Activated T-cell treated with anti-CD3 and anti-CD28 coated beads, Interleukin-2, amount 50 U/mL, for 24 hours (primary cell): ENCODE results near the gene DOP1A.
A peak's percentile ranks its signal among the peaks of the same experiment; 100 is the strongest.

Experiments
- DNase-seq: peaks from one replicate; pipeline ENCODE4 v3.0.0-alpha.2; 2020
- H3K27ac Mint-ChIP-seq: 2 replicates; pipeline ENCODE4 v1.8.0; 2020; ENCODE audit warnings: mild to moderate bottlenecking, mixed read lengths
- H3K27me3 Mint-ChIP-seq: 2 replicates; pipeline ENCODE4 v1.8.0; 2020; ENCODE audit warnings: mixed read lengths
- H3K36me3 Mint-ChIP-seq: 2 replicates; pipeline ENCODE4 v1.8.0; 2020; ENCODE audit warnings: low read depth, mixed read lengths
- H3K4me1 Mint-ChIP-seq: 2 replicates; pipeline ENCODE4 v1.8.0; 2020; ENCODE audit warnings: low read depth, mixed read lengths
- H3K4me3 Mint-ChIP-seq: 2 replicates; pipeline ENCODE4 v1.8.0; 2020; ENCODE audit warnings: mild to moderate bottlenecking, moderate library complexity, mixed read lengths
- H3K9me3 Mint-ChIP-seq: 2 replicates; pipeline ENCODE4 v1.8.0; 2020; ENCODE audit warnings: mixed read lengths

Gene DOP1A, protein sequence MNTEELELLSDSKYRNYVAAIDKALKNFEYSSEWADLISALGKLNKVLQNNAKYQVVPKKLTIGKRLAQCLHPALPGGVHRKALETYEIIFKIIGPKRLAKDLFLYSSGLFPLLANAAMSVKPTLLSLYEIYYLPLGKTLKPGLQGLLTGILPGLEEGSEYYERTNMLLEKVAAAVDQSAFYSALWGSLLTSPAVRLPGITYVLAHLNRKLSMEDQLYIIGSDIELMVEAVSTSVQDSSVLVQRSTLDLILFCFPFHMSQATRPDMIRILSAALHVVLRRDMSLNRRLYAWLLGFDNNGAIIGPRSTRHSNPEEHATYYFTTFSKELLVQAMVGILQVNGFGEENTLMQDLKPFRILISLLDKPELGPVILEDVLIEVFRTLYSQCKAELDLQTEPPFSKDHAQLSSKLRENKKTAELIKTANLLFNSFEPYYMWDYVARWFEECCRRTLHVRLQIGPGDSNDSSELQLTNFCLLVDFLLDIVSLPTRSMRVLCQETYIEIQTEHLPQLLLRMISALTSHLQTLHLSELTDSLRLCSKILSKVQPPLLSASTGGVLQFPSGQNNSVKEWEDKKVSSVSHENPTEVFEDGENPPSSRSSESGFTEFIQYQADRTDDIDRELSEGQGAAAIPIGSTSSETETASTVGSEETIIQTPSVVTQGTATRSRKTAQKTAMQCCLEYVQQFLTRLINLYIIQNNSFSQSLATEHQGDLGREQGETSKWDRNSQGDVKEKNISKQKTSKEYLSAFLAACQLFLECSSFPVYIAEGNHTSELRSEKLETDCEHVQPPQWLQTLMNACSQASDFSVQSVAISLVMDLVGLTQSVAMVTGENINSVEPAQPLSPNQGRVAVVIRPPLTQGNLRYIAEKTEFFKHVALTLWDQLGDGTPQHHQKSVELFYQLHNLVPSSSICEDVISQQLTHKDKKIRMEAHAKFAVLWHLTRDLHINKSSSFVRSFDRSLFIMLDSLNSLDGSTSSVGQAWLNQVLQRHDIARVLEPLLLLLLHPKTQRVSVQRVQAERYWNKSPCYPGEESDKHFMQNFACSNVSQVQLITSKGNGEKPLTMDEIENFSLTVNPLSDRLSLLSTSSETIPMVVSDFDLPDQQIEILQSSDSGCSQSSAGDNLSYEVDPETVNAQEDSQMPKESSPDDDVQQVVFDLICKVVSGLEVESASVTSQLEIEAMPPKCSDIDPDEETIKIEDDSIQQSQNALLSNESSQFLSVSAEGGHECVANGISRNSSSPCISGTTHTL (N-terminal part only)

DNA sequence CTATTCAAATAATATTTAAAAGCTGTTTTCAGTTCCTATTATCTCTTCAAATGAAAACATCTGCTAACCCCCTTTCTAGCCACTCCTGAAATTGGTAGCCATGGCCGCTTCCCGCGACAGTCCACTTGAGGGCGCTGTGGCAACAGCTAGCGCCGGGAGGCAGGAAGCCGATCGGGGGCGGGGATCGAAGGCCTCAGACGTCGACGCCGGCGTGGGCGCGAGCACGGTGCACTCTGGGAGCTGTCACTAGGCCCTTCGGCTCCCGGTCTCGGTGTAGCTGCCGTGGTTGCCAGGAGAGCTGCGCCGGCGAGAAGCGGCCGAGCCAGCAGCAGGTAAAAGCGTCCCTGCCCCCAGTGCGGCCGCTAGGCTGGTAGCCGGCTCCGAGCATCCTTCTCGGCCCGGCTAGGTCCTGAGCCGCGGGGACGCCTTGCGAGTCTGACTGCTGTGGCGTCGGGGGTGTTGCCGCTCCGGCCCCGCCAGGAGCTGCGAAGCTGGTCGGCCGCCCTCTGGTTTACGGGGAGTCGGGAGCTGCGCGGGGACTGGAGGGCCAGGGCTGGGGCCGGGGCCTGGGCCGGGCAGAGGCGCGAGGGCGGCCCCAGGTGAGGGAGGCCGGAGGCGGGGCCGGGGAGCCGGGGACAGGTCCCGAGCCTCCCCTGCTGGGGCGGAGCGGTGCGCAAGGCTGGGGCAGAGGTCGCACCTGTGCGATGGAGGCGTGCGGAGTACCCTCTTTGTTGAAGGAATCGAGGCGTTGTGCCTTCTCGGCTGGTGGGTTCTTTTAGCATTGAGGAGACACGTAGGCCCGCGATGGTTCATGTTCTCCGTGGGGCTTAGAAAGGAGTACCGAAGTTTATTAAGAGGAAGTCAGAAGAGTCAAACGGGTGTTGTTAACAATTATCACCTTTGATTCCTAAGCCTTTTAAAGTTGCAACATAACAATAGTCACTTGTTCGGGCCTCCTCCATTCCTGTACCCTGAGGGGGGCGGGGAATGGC is at the start of gene DOP1A:
Gene DOP1A (plus strand): TSS at position 224 of the 992 bp plus-strand sequence. CDS start 29,307 bp downstream, outside the sequence.
- DNase-seq = peak; percentile 98
- H3K27ac Mint-ChIP-seq = peak within 1 kb of the TSS; percentile 93
- no peaks in the 10 kb centered on the region for H3K9me3 Mint-ChIP-seq
- H3K4me1 Mint-ChIP-seq = peaks cover 49% of the 10 kb centered on the region
- peak within 1 kb of the TSS; percentile 87 for H3K4me3 Mint-ChIP-seq
- no peaks in the 10 kb centered on the region for H3K27me3 Mint-ChIP-seq
- peaks cover 19% of the 10 kb centered on the region for H3K36me3 Mint-ChIP-seq

DNA sequence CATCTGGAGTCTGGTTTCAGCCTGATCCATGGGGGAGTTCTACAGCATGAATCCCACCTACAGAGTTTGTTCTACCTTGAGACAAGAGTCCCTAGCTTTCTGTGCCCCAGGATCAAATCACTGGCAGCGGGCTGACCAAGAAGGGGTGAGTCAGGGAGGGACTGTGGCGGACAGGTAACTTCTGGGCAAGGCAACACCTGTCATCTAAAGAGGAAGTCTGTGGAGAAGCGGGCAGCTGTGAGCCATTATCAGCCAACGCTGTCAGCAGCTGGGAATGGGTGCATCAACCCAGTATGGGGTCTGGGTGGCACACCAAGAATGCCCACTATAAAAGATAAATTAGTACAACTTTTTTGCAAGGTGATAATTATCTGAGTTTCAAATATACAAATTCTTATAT is 47.7 kb upstream of the DOP1A start:
- no peak for DNase-seq
- Mint-ChIP-seq H3K27ac (no peak overlapping the region), H3K4me3 (no peak overlapping the region), H3K36me3 (peaks cover 87% of the 10 kb centered on the region), H3K9me3 (peaks cover 4% of the 10 kb centered on the region), H3K27me3 (no peaks in the 10 kb centered on the region), H3K4me1 (no peaks in the 10 kb centered on the region)

DNA sequence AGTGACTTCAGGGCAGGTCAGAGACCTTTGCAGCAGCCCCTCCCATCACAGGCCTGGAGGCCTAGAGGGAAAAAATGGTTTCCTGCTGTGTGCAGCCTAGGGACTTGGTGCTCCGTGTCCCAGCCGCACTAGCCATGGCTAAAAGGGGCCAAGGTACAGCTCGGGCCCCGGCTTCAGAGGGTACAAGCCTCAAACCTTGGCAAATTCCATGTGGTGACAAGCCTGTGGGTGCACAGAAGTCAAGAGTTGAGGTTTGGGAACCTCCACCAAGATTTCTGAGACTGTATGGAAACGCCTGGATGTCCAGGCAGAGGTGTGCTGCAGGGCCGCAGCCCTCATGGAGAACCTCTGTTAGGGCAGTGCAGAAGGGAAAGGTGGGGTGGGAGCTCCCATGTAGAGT is 35.8 kb upstream of the DOP1A start:
- peaks cover 9% of the 10 kb centered on the region for H3K9me3 Mint-ChIP-seq

DNA sequence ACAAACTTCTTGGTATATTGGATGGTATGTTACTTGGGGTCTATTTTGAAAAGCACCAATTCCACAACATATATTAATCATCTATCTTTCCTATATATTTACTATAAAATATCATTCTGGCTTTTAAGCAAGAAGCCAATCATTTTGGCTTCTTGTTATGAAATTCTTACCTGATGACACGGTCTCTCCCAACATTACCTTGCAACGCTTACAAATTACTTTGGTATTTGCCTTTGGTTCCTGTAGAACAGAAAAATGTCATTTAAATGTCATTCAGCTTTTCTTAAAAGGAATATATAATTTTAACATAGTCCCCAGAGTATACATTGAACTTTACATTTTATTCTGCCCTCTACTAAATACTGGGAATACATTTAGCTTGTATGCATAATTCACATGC is 29.2 kb upstream of the DOP1A start:
- Mint-ChIP-seq H3K4me3 (no peak overlapping the region), H3K36me3 (peaks cover 63% of the 10 kb centered on the region), H3K27me3 (no peaks in the 10 kb centered on the region), H3K27ac (no peak overlapping the region), H3K9me3 (peaks cover 2% of the 10 kb centered on the region), H3K4me1 (no peaks in the 10 kb centered on the region)
- no peak for DNase-seq

More for the DNA sequence above, 35.8 kb upstream of the DOP1A start:
- Mint-ChIP-seq H3K27ac (no peak overlapping the region), H3K4me3 (no peak overlapping the region), H3K36me3 (peaks cover 81% of the 10 kb centered on the region), H3K27me3 (no peaks in the 10 kb centered on the region), H3K4me1 (no peaks in the 10 kb centered on the region)
- DNase-seq = no peak

DNA sequence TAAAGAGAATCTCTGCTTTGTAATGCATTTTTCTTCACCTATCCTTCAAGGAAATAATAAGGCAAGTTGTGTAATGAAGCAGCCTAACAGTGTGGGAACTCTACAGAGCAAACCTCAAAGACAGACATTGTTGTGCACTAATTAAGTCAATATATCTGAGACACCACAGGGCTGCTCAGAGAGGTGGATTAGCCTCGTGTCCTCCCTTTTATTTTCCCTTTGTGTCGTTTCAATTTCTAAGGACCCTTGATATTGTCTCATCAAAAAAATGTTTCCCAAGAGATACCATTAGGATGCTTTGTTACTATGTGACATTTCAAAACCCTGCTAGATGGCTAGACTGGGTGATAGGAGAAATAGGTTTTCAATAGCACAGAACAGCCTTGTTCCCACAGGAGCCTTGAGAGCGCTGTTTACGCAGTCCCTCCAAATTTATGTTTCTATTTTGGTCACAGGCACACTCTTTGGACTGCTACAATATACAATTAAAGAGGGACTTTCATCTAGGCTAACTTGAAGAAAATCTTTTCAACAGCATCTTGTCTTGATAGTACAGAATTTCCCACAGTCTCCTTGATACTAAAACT is 24.9 kb upstream of the DOP1A start:
- Mint-ChIP-seq H3K27ac (no peak overlapping the region), H3K9me3 (no peaks in the 10 kb centered on the region), H3K4me3 (no peak overlapping the region), H3K4me1 (no peaks in the 10 kb centered on the region), H3K27me3 (no peaks in the 10 kb centered on the region), H3K36me3 (peaks cover 45% of the 10 kb centered on the region)
- DNase-seq = no peak

DNA sequence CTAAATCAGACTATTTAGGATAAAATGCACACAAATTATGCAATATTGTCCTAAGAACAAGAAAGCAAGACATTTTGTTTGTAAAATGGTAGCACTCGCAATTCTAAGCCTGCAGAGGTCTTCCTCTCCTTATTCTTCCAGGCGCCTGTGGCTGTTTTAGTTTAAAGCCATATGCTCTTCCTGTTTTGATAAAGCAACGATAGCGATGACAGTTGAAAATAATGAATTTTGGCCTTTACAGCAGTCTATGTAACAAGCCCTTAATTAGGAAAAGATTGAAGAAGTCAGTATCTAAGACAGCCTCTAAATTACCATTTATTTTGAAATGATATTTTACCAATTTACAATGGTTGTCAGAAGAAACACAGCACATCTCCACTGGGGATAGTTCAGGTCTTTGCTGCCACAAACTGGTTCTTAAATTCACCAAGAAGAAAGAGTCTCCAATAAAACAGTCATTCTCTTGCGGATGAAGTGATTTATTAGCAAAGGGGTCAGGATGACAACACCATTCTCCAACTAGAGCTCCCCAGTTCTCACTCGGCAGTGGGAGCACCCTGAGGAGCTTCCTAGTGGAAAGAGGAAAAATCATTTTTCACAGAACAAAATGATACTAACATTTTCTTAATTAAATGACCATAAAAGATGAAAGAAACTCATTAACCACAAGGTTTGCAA is 23.2 kb upstream of the DOP1A start:
- Mint-ChIP-seq H3K9me3 (no peaks in the 10 kb centered on the region), H3K27ac (no peak overlapping the region), H3K4me3 (no peak overlapping the region), H3K4me1 (no peaks in the 10 kb centered on the region), H3K36me3 (peaks cover 47% of the 10 kb centered on the region), H3K27me3 (no peaks in the 10 kb centered on the region)
- no peak for DNase-seq

DNA sequence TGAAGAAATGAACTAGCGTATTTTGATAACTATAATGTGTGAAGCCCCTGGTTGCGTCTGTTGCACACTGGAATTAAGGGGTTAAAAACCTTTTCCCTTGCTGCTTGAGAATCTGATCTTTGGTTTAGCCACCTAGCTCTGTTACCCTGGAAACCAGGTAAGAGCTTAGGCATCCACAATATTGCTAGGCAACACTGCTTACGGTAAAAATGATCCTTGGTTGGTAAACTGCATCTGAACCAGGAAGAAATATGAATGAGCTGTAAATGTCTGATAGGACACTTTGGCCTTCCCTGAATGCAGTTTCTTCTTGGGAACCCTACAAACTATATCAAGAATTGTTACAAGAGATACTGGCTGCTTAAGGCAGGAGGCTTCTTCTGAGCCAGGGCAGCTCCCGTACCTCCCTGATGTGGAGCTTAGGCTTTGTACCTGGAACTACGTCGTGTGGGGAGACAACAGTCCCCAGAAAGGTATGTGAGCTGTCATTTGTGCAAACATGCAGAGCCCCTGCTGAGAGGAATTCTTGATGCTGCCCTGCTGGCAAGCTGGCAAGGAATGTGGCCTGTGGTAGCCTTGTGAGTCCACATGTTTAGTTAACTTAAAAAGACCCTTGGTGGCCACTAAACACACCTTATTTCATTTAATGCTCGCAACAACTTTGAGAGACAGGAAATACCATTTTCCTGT is 20.3 kb upstream of the DOP1A start:
- no peak overlapping the region for H3K4me3 Mint-ChIP-seq
- peaks cover 60% of the 10 kb centered on the region for H3K36me3 Mint-ChIP-seq
- DNase-seq = no peak

DNA sequence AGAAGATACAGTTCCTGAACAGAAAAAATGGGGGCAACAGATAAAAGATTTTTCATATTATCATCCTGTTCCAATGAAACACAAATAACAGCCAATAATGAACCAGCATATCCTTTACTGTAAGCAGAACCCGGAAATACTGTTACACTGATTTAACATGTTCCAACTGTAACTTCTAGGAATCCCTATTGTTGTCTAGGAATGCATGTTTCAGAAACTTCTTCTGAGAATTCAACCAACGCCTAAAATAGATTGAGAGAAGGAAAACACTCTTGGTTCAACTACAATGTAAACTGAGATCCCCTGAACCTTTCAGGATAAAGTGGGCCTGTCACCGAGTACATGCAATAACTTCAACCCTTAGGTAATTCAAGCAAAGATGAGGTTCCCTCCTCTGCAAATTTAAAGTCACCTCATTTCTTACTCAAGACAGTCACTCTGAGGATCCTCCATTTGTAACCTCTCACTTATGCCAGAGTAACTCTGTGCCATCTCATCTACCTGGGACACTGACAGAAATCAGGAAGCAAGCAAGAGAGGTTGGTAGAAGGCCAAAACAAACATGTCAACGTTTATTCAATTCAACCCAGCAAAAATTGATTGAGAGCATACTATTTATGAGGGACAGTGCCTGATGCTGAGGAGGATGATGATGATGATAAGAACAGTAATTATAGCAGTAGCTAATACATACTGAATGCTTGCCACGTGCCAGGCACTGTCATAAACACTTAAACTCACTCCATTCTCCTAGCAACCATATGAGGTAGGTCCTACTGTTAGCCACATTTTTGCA is 15.9 kb upstream of the DOP1A start:
- Mint-ChIP-seq H3K36me3 (peaks cover 72% of the 10 kb centered on the region), H3K27ac (no peak overlapping the region), H3K4me1 (no peaks in the 10 kb centered on the region), H3K27me3 (no peaks in the 10 kb centered on the region), H3K4me3 (no peak overlapping the region), H3K9me3 (no peaks in the 10 kb centered on the region)
- DNase-seq = no peak

More for the DNA sequence above, 20.3 kb upstream of the DOP1A start:
- no peaks in the 10 kb centered on the region for H3K9me3 Mint-ChIP-seq
- H3K27ac Mint-ChIP-seq = no peak overlapping the region
- no peaks in the 10 kb centered on the region for H3K4me1 Mint-ChIP-seq
- H3K27me3 Mint-ChIP-seq = no peaks in the 10 kb centered on the region

DNA sequence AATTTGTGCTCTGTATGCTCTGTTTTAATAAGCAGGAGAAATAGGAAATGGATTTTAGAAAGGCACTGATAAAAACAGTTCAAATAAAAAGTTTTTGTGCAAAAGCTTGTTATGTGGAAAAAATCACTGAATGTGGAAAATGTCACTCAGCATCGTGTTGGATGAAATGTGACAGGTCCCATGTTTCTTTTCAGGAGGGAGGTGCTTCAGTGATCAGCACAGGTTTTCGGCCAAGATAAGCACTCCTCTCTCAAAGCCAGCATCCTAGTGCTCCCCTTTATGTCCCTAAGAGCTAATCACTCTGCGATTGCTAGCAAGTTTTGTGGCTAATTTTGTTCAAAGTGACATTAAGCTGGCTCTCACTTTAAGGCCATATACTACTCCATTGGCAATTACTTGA is 13.8 kb upstream of the DOP1A start:
- Mint-ChIP-seq H3K4me1 (peaks cover 3% of the 10 kb centered on the region), H3K4me3 (no peak overlapping the region), H3K9me3 (no peaks in the 10 kb centered on the region), H3K27me3 (no peaks in the 10 kb centered on the region), H3K27ac (no peak overlapping the region), H3K36me3 (peaks cover 83% of the 10 kb centered on the region)
- DNase-seq = no peak

DNA sequence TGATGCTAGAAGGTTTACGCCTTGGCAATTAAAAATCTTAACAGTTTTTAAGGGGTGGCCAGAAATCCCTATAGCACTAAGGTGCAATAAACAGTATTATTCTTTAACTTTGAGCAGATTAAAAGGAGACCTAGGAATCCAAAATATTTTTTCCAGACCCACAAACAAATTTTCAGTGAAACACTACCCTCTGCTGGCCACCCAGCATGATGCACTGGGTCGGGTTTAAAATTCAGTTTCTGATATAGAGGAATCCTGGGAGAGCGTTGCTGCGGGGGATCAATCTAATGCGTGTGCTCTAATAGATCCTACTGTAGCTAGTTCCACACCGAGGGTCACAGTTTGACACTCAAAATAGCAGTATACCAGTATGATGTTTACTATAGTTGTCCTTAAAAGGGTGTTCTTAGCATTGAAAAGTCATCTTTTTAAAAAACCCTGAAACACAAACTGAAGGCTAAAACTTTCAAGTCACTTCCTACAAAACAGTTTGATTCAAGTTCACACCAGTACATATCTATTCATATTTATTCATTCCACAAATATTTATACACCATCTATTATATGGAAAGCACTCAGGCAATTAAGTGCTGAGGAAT is 12.0 kb upstream of the DOP1A start:
- H3K27ac Mint-ChIP-seq = no peak overlapping the region
- peaks cover 80% of the 10 kb centered on the region for H3K36me3 Mint-ChIP-seq
- DNase-seq = peak; percentile 38

DNA sequence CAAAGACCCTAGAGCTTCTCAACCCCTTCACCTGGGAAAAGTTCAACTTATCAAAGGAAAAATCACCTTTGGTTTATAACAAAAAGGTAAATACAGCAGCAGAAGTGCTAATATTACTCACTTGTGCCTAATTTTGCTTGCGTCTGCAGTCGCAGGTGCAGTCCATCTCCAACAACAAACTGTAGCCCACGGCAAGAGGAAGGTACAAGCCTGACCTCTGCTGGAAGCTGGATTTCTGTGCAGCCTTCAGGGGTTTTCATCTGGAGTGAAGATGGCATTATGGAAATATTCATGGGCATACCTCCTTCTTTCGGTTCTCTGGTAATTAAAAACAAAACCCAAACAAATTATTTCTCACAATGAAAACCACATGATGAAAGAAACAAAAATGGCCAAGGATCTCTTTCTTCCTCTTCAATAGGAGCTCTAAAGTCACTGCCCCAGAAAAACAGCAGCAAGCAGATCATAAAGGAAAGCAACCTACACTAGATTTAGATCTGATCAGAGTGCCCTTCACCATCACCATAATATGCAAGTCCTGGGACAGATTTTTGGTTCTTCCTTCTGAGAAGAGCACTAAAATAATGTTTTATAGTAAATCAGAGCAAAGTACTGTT is 9.7 kb upstream of the DOP1A start:
- no peaks in the 10 kb centered on the region for H3K9me3 Mint-ChIP-seq
- no peak overlapping the region for H3K4me3 Mint-ChIP-seq
- peaks cover 76% of the 10 kb centered on the region for H3K36me3 Mint-ChIP-seq
- DNase-seq = no peak
- H3K27me3 Mint-ChIP-seq = no peaks in the 10 kb centered on the region
- no peak overlapping the region for H3K27ac Mint-ChIP-seq
- H3K4me1 Mint-ChIP-seq = peaks cover 14% of the 10 kb centered on the region

More for the DNA sequence above, 12.0 kb upstream of the DOP1A start:
- Mint-ChIP-seq H3K9me3 (no peaks in the 10 kb centered on the region), H3K27me3 (no peaks in the 10 kb centered on the region), H3K4me1 (peaks cover 3% of the 10 kb centered on the region), H3K4me3 (no peak overlapping the region)
